HG03460 (cell line): ENCODE measurements around the gene IDI1.
"Not testable (repeated sequence)": the region's sequence is repeated elsewhere in the genome, so short reads cannot be mapped to it uniquely, and the experiment has no call there.

ENCODE experiments used
- ATAC-seq: cut with Tn5 transposase; IDR thresholded peaks from one replicate; pipeline ENCODE4 v1.9.1; 2021; ENCODE audit not compliant: unreplicated experiment

The IDI1 gene

DNA sequence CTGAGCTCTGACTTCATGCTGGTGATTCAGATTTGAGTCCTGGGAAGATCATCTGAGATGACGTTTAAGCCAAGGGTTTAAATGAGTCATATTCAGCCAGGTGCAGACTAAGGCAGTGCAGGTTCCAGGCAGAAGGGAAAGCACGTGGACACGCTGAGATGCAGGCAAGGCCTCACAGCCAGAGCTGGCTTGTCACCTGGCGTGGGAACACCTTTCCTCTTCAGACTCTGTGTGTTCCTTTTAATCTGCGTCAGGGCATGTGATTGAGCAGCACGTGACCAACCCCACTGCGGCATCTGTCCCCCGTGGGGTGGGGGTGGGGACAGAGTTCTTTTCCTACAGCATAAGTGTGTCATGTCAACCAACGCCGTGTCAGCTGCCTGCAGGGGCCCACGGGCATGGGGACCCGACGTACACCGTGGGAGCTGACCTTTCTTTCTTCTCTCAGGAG, 12.6 kb downstream of the IDI1 start:
- no peak for ATAC-seq

DNA sequence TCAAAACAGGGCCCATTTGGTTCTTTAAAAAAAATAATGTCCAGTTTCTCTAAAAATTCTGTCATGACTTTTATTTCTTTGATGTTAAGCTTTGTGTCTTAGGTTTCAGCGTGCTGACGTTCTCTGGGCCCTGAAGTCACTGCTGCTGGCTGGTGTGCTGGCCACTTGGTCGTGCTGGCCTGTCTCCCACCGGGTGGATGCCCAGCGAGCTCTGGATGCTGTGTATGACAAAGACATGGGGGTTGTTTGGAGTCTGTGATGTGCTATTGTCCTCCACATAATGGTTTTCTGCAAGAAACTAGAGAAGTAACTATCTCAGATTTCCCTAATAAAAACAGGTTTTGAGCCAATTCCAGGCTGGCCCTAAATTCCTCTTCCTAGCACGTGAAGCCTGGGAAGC, 13.7 kb downstream of the IDI1 start:
- no peak for ATAC-seq

DNA sequence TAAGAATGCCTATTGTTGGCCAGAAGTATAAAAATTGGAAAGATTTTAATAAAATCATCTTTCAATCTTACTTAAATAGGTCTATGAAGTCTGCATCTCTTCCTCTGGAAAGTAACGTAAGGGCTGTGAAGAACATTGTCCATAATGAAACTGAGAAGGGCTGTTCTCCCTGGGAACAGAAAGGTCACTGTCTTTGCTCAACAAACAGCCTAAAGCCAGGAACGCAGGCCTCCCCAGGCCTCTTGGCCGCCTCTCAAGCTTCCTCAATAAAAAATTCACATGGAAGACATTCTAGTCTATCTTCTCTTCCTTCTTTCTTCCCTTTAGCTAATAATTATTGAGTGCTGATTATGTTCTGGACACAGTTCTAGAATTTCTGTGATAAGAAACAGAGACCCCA, 14.2 kb downstream of the IDI1 start:
- ATAC-seq = no peak

DNA sequence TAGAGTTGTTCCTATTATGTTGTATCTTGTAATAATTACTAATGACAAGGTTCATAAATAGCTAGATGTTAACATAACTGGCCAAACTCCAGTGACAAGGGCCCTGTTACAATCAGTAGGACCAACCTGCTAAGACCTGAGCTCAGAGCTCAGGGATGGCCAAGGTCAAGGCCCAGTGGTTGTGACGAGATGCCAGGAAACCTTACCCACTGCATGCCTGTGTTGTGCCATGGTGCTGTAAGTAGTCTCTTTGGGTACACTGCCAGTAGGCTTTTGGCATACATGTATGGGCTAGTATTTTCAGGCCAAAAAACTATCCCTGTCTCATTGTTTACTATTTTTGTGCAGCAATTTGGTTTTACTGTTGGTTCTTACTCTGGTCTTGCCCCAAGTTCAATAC, 15.3 kb downstream of the IDI1 start:
- ATAC-seq = no peak

DNA sequence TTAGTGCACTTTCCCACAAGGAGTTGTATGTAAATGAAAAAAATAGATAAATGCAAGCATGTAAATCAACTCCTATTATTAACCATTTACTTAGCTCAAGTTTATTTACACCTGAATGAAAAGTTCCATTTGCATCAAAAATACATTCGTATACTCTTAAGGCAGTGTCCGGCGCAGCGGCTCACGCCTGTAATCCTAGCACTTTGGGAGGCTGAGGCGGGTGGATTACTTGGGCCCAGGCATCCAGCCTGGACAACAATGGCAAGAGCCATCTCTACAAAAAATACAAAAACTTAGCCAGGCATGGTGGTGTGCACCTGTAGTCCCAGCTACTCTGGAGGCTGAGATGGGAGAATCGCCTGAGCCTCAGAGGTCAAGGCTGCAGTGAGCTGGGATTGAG, 19.1 kb downstream of the IDI1 start:
- ATAC-seq = no peak

DNA sequence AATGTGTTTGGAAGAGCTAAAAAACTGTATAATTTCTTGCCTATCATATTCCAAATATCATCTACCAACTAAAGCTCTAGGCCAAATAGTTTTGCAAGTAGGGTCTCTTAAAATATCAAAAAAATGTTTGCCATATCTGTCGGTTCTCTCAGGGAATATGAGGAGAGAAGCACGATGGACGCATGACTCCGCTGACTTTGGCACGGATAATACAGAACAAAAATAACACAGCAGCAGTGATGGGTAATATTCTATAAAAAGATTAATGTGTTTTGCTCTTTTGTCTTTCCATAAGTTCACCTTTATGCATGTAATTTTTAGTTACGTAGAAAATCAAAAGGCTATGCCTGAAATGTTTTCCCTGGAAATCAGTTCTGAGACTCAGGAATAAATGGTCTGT, 22.3 kb downstream of the IDI1 start:
- no peak for ATAC-seq

DNA sequence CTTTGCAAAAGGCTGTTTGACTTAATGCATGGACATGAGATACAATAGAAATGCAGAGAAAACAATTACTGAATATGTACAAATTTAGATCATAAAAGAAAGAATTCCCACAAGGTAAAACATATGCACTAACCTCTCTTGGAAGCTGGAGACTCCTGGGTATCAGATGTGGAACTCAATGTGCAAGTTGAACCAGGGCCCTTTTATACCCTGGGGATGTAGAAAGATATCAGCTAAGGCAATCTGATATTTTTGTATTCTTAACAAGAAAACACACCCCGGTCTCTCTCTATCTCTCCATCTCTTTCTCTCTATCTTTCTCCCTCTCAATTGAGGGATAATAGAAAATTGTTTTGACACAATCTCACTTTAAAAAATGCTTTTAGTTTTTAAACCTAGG, 23.2 kb downstream of the IDI1 start, which contains the start of gene IDI2:
Gene IDI2, minus strand, starts transcription at position 177 of the 400 bp plus-strand sequence. CDS start 1,136 bp downstream, outside the sequence.
- ATAC-seq = no peak

DNA sequence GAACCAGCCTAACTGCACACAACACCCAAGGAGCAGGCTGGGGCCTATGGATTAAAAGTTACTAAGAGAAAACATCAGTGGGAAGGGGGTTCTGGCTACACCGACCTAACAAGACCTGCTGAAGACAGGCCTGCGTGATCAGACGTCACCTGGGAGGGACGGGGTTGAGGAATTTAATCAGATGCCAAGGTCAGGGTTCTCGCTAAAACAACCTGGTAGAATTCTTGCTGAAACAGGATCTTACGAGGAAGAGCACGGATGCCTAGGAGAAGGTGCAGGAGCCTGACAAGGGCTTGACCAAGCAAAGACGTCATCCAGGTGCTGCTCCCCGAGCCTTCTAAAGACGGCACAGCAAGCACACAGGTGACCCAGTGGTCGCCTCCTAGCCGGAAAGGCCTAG, 24.8 kb downstream of the IDI1 start:
- ATAC-seq = no peak

DNA sequence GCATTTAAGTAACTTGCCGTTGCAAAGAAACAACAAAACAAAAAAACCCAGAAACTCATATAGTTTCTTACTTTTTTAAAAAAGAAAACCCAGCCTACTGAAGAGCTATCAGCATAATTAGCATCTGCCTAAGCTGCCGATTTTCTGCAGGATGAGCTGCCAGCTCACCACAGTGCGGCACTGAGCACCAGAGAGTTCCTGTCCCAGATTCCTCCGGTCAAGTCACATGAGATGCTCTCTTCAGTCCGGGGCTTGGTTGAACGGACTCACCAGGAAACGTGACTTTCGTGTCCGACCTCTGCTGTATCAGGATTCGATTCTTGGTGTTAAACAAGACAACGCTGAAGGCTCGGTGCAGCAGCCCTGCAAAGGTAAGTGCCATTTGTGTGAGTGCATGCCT, 26.5 kb downstream of the IDI1 start:
- ATAC-seq = no peak

DNA sequence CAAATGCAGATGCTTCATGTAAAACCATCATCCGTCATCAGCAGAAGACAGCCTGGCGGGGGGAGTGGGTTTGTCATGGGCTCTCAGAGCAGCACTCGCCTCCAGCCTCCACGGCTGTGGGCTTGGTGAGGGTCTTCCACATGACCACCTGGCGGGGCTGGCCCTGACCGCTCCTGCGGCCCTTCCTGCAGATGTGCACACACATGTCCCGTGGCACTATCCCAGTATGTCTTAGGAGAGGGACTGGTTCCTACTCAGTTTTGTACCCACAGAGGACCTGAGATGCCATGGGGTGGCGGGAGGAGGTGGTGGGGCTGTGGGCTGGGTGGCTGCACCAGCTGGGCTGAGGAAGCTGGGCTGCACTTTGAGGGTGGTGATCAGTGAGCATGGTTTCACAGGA, 28.0 kb downstream of the IDI1 start:
- ATAC-seq = no peak

DNA sequence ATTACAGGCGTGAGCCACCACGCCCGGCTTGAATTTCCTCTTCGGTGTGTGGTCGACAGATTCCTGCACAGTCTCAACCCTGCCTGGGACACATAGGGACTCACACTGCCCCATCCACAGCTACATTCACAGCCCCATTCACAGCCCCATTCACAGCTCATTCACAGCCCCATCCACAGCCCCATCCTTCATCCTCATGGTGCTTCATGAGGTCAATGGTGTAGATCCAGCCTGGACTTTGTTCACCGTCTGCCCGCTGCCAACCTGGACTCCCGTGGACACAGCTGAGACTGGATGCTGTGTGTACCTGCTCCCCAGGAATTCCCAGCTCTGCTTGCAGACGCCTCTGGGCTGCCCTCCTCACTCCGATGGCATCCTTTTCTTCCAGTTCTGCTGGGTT, 28.5 kb downstream of the IDI1 start:
- ATAC-seq = no peak

DNA sequence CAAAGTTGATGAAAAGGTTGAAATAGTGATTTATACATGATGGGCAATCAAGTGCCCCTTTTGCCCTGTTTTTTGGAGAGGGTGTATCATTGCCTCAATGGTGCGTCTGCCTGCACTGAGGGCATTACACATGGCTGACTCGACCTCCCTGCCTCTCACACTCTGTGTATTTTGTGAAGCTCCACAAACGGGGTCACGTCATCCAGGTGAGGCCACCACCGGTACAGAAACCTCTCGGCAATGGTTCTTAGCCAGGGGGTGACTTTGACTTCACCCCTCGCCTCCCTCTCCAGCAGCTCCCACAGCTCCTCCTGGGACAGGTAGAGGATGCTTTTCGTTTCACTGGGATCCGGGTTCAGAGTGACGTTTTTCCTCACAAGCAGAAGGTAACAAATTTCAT, 29.6 kb downstream of the IDI1 start:
- ATAC-seq = no peak

DNA sequence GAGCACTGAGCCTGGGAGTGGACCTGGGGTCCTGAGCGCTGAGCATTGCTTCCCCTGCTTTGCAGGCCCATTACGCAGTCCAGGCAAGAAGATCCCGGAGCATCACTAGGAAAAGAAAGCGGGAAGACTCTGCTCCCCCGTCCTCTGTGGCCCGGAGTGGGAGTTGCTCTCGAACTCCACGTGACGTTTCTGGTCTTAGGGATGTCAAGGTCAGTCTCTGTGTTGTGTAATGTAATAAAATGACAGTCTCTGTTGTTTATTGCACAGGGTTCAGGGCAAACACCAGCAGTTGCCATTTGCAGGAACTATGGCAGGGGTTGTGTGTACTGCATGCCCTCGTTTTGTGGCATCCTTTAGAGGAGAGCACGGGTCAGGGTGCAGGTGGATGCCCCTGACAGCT, 33.2 kb downstream of the IDI1 start:
- no peak for ATAC-seq

DNA sequence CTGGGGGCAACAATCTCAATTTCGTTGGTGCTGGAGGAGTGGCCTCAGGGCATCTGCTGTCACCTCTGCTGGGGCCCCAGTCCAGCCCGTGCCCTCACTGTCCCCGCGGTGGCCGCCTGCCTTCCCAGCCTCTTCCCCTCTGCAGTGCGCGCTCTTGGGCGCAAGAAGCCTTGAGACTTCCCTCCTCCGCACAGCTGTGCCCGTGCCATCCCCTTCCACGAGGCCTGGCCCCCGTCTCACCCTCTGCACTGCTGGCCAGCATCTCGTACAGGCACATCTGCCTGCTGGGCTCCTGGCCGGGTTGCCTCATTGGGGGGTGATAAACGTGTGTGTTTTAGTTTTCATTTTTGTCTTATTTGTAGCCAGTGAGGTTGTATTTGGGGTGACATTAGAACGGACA, 37.2 kb downstream of the IDI1 start:
- ATAC-seq = no peak

DNA sequence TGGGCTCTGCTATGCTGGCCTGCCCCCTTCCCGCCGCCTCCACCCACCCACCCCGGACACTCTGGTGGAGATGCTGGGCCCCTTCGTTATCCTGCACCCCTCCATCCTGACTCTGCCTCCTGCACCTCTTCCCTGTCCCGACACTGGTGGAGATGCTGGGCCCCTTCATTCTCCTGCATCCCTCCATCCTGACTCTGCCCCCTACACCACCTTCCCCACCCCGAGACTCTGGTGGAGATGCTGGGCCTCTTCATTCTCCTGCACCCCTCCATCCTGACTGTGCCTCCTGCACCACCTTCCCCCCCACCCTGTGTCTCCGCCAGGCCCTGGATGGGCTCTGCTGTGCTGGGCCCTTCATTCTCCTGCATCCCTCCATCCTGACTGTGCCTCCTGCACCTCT, 38.2 kb downstream of the IDI1 start:
- ATAC-seq = no peak

DNA sequence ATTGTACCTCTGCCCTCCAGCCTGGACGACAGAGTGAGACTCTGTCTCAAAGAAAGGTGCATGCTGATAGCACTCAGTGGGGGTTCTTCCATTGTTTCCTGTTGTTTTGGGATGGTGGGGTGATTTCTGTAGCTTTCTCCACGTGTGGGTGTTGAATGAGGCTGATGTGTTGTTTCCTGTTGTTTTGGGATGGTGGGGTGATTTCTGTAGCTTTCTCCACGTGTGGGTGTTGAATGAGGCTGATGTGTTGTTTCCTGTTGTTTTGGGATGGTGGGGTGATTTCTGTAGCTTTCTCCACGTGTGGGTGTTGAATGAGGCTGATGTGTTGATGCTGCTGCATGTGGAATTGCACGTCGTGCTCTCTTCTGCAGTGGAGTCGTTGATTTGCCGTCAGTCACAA, 39.0 kb downstream of the IDI1 start:
- ATAC-seq = not testable (repeated sequence)

DNA sequence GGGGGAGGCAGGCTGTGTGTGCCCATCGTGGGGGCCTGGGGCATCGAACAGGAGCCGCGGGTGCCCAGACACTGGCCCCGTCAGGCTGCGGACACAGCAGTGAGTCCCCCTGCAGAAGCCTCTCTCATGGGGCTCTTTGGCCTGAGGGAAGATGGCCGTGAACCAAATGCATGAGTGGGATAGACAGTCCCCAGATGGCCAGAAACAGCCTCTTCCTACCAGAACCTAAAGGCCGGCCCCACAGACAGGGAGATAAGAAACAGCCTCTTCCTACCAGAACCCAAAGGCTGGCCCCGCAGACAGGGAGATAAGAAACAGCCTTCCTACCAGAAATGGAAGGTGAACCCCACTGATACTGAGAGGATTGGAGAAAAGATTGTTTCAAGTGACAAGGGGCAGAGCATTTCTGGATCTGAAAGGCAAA, 39.8 kb downstream of the IDI1 start:
- no peak for ATAC-seq

DNA sequence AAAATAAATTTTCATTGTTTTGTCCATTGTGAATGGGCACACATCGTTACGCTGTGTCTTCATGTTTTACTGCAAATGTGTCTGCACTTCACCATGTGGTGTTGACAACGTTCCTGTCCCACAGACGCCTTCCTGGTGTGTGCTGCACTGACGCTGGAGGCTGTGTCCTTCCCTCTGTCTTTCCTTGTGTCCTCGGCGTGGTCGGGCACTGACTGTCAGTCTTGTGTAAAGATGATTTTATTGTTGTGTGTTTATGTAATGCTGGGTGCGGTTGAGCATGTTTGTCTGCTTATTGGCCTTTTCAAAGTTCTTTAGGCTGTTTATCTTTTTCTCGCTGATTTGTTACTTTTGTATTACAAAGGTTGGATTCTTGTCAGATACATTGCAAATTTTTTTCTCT, 41.3 kb downstream of the IDI1 start:
- no peak for ATAC-seq

DNA sequence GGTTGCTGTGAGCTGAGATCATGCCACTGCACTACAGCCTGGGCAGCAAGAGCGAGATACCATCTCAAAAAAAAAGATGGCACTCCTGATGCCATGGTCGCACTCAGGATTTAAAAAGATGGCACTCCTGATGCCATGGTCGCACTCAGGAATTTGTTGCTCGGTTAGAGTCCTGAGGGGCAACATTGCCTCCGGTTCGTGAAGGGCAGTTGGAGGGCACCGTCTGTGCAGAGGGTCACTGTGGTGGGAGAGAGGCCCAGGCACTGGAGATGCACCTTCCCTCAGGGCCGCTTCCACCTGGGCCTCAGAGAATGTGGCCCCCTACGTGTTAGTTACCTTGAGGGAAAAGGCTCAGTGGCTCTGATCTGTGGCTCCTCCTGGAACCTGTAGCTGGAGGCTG, 42.3 kb downstream of the IDI1 start:
- ATAC-seq = no peak

DNA sequence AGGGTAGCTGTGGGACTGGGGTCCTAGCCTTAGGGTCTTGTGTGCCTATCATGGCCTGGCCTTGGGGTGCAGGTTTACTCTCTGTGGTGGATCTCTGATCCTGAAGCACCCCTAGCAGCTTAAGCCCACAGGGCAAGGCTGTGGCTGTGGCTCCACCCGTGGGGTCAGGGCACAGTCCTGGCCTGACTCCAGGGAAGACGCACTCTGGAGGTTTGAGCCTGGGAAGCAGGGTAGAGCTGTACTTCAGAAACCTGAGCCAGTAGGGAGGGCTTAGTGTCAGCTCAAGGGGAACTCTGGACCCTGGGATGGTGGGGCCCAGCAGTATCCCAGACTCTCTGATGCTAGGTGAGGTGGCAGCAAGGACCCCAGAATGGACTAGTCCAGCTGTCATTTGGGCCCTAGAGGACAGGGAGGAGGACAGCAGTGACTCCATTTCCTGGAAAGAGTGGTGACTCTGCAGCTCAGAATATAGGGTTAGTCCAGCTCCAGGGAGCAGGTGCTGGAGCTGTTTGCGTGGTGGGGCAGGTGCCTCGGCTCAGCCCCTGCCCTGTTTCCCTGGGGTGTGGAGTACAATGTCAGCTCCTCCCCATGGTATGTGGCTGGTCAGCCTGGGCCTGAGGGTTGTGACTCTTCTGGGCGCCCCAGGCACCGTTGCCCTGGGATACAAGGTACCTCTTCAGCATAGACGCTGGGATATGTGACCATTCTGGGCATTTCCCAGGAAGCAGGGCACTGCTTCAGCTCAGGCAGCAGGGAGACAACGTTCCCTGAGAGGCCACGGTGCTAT, 44.8 kb downstream of the IDI1 start:
- no peak for ATAC-seq

DNA sequence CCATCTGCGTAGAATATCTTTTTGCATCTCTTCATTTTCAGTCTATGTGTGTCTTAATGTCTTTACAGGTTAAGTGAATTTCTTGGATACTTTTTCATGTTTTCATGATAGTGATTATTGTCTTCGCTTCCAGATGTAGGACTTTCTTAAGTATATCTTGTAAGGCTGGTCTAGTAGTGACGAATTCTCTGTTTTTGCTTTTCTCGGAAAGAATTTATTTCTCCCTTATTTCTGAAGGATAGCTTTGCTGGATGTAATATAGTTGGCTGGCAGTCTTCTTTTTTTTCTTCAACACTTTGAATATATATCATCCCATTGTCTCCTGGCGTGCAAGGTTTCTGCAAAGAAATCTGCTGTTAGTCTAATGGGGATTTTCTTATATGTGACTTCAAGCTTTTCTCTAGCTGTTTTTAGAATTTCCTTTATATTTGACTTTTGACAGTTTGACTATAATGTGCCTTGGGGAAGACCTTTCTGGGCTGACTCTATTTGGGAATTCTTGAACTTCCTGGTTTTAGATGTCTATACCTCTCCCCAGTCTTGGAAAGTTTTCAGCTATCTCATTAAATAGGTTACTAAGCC, 46.4 kb downstream of the IDI1 start:
- ATAC-seq = no peak

DNA sequence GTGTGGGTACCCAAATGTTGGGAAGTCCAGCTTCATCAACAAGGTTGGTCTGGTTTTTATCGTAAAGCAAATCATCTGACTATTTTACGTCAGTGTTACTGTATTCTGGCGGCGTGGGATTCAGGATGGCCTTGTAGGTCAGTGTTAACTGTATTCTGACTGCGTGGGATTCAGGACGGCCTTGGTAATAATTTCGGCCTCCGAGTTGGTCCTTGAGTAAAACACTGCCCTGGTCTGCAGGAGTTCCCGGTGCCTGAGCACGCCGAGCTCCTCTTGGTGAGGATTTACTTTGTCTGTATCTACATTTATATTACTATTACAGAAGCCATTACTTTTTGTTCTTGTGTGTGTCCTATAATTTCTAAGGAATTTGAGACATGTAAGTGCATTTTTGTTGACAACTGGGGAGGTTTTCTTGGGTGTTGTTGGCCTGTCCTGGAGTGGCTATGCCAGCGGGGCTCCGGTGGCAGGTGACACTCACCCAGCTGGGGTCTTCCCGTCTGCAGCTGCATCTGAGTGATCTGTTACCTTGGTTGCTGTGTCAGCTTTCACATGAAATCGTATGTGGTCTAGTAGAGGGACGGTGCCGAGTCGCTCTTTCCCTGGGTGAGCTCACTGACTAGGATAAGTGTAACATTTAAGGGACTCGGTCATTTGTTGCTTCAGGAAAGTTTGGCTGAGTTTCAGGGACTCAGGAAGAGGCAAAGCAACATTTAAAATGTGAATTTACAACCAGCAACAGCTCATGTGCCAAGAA, 51.5 kb downstream of the IDI1 start:
- ATAC-seq = no peak
